ENCODE data around the gene EDRF1. TPM values are rescaled to one million over a fixed set of nuclear protein-coding genes. Genes with fewer than 3 reads are reported as not detected.
A peak's percentile ranks its signal among the peaks of the same experiment; 100 is the strongest.

Gene EDRF1
- total and polyA plus RNA-seq, 10 of the 15 experiments (the other 5 are each of a cell fraction or from before 2014, with no cell fraction given): 16.8 to 99.7 (median 42.9) TPM

- TF ChIP-seq CTCF (IDR thresholded peaks at IDR 0.05 in 2 of 3, conservative IDR thresholded peaks at IDR 0.05 in 1 of 3; ENCODE audit: control insufficient read depth in 2 of 3, extremely low read depth in 1 of 3, insufficient read depth in 1 of 3, low read depth in 3 of 3, low read length in 3 of 3) (no peak), HDAC2 (IDR thresholded peaks at IDR 0.05) (no peak), RAD21 (IDR thresholded peaks at IDR 0.05; ENCODE audit: insufficient read depth, low read depth, low read length) (no peak)
These were observed 1.5 kb downstream of the EDRF1 start (continued) for GRCh38 chr10:125721035-125721434.

GRCh38 chr10:125722811-125723210, 3.3 kb downstream of the EDRF1 start:
- ATAC-seq (no peak), FAIRE-seq (no peak), DNase-seq (ENCODE audit: low read depth, low spot score) (no peak)
- no peaks in the 10 kb centered on the region for H3K27me3 ChIP-seq (replicated peaks in 1 of 2; ENCODE audit: control insufficient read depth in 2 of 2, insufficient read depth in 2 of 2, low read length in 1 of 2)
- H3K4me2 ChIP-seq (ENCODE audit: control insufficient read depth, insufficient read depth): no peak overlapping the region
- H3K9ac ChIP-seq (ENCODE audit: control insufficient read depth, insufficient read depth, low read length): no peak overlapping the region
- WGBS (ENCODE audit: insufficient coverage, insufficient replicate concordance, low lambda C conversion rate, missing lambda C conversion rate): 100% methylated on average over 1 of the region's 1 CpG
- peaks cover 4 to 19% of the 10 kb centered on the region in 2 experiments; a peak in 3 of 4 replicates for H3K36me3 ChIP-seq (ENCODE audit: control insufficient read depth in 2 of 2, insufficient read depth in 2 of 2, low read length in 1 of 2)
- no peak overlapping the region for H3K27ac ChIP-seq (ENCODE audit: control insufficient read depth, insufficient read depth)
- SMC1A ChIA-PET (ENCODE audit: uncharacterized antibody, unreplicated experiment): interaction anchor here (0.9 to 1.3 kb wide), 4 partner anchors 9 to 90 kb away, joined by 3 to 4 read pairs (median 3); no protein-coding TSS in a partner anchor
- in situ Hi-C loops (cut with MboI): no loop called here
- no peak overlapping the region for H2AFZ ChIP-seq (ENCODE audit: control insufficient read depth, low read depth, low read length)
- intact Hi-C loops (cut with micrococcal nuclease; ENCODE audit: unreplicated experiment): no loop called here
- POLR2A ChIA-PET: no interaction called here
- H3K79me2 ChIP-seq (ENCODE audit: control insufficient read depth, insufficient read depth, low read length): peaks cover 32% of the 10 kb centered on the region
- TF ChIP-seq TCF3 (IDR thresholded peaks at IDR 0.05; ENCODE audit: borderline replicate concordance, insufficient read depth, low read depth, low read length) (no peak), BCL3 (IDR thresholded peaks at IDR 0.05; ENCODE audit: borderline replicate concordance, insufficient read depth, low read depth, low read length, poor library complexity, severe bottlenecking) (no peak), FOXM1 (IDR thresholded peaks at IDR 0.05; ENCODE audit: low read depth, low read length) (no peak), IKZF1 (conservative IDR thresholded peaks at IDR 0.05) (no peak), NFYA (IDR thresholded peaks at IDR 0.05; ENCODE audit: borderline replicate concordance, low read depth, low read length) (no peak), CREB1 (IDR thresholded peaks at IDR 0.05; ENCODE audit: low read depth) (no peak), ZNF384 (IDR thresholded peaks at IDR 0.05; ENCODE audit: borderline replicate concordance, low read depth, low read length) (no peak), PKNOX1 (IDR thresholded peaks at IDR 0.05) (no peak), SUZ12 (IDR thresholded peaks at IDR 0.05; ENCODE audit: unreplicated experiment) (no peak), RELB (IDR thresholded peaks at IDR 0.05; ENCODE audit: low read depth) (no peak), NFYB (IDR thresholded peaks at IDR 0.05; ENCODE audit: insufficient read depth, low read depth, low read length) (no peak), CEBPB (IDR thresholded peaks at IDR 0.05; ENCODE audit: borderline replicate concordance in 1 of 2, low read depth in 2 of 2, low read length in 2 of 2) (no peak), SMC3 (IDR thresholded peaks at IDR 0.05; ENCODE audit: borderline replicate concordance, low read length) (no peak), HDAC2 (IDR thresholded peaks at IDR 0.05) (no peak)
- no TSS peak for BruUV-seq (replicated peaks)
- peaks cover 3% of the 10 kb centered on the region; the same call in 1 of the 2 replicates for H3K4me1 ChIP-seq (ENCODE audit: control insufficient read depth, insufficient read depth, low read length)
- H3K9me3 ChIP-seq (replicated peaks; ENCODE audit: control insufficient read depth, insufficient read depth, low read length): no peaks in the 10 kb centered on the region
- 0 out of 2 replicates have a peak overlapping the region, but pooled peaks have one; percentile 4 for H3K4me3 ChIP-seq
- no peaks in the 10 kb centered on the region for H4K20me1 ChIP-seq (ENCODE audit: control insufficient read depth, insufficient read depth)
- CTCF ChIA-PET: interaction anchor here (1.0 to 2.0 kb wide), 2 partner anchors 8 to 675 kb away, joined by 3 to 4 read pairs; no protein-coding TSS in a partner anchor
- RAD21 ChIA-PET (ENCODE audit: unreplicated experiment): no interaction called here

All from GM12878 (cell line).